Erythroblast (primary cell): ENCODE results near the gene SBF2.

Experiments used
- GATA1 ChIP-seq: IDR thresholded peaks from 2 replicates; pipeline ENCODE4 v1.6.1; 2011; ENCODE audit warnings: low read depth, mild to moderate bottlenecking, control low read depth, low read length, moderate library complexity
- POLR2A ChIP-seq: IDR thresholded peaks from 2 replicates; pipeline ENCODE4 v1.6.1; 2011; ENCODE audit warnings: mild to moderate bottlenecking, low read length

DNA sequence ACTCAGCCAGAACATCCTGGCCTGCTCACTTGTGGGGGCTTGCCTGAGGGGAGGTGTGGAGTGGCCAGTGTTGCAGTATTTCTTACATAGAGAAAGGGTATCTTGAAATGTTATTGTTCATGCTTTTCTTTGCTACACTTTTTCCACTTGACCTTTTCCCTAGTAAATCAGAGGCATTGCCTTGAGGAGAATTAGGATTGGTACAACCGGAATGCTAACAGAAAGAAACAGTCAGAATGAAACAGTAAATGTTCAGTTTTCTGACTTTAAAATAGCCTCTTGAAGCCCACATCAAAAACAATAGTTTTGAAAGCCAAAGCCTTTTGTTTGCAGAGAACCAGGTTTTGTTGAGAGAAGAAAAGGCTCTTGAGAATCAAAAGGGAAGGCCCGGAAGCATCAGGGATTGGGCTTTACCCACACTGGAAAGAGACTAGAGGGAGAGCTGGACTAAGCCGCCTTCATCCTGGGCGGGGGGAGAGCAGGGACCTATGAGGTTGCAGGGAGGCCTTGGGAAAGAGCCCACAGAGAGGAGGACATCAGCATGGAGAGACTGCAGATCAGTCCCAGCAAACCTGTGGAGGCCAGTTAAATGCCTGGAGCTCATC lies 23.2 kb upstream of the SBF2 start:
- TF ChIP-seq POLR2A, result no peak
- TF ChIP-seq GATA1, result no peak
